ENCODE data around the gene LY6G6F.

DNA sequence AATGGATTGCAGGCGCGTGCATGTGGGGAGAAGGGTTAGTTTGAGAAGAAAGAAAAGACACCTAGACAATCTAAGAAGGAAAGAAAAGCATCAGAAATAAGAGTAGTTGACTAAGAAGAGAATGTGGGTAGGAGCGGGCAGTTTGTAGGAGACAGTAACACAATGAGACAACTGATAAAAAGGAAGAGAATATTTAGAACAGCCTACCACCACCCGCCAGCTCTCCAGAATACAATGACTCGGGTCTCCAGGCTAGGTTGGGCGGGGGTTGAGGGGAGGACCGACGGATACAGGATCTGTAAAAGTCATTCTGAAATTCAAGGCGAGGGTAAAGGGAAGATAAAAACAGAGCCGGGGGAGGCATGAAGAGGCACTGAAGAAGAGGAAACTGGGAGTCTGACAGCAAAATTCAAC is 4.3 kb upstream of the LY6G6F start:
- TF ChIP-seq POLR2A (IDR thresholded peaks at IDR 0.05; ENCODE audit: low read length) (no peak), GATA1 (IDR thresholded peaks at IDR 0.05; ENCODE audit: low read depth, low read length) (no peak)
